A549 (cell line): Measurements from ENCODE around the gene PARD6G.

Experiments used
- CHD2 ChIP-seq: fragments of 150-350 bp; IDR thresholded peaks from 2 replicates; pipeline ENCODE4 v1.6.1; 2014; ENCODE audit warnings: low read length; ENCODE audit not compliant: partially characterized antibody
- CTCF ChIP-seq: fragments of >200 bp; sonication (Bioruptor Twin); formaldehyde crosslinking; IDR thresholded peaks from 3 replicates; pipeline ENCODE4 v1.5.1; 2016
- EP300 ChIP-seq, 2 experiments: fragments of >200 bp; sonication (Bioruptor Twin); formaldehyde crosslinking; IDR thresholded peaks; 2 replicates in 1 of 2; 3 replicates in 1 of 2; pipeline ENCODE4 v1.6.1; 2016 to 2017
- MYC ChIP-seq: IDR thresholded peaks from 2 replicates; pipeline ENCODE4 v1.6.1; 2012; ENCODE audit warnings: mild to moderate bottlenecking, inconsistent platforms, low read length, improper control_type of control experiment, borderline replicate concordance
- POLR2A ChIP-seq: IDR thresholded peaks from 2 replicates; pipeline ENCODE4 v1.6.1; 2012; ENCODE audit warnings: mild to moderate bottlenecking, low read length
- RAD21 ChIP-seq, 2 experiments: fragments of >200 bp in 1 of 2; sonication (Bioruptor Twin) in 1 of 2; formaldehyde crosslinking in 1 of 2; IDR thresholded peaks in 1 of 2; conservative IDR thresholded peaks in 1 of 2; 2 replicates in 1 of 2; 3 replicates in 1 of 2; pipeline ENCODE4 v1.6.1; 2012 to 2018; ENCODE audit warnings: inconsistent platforms in 1 of 2

GRCh38 chr18:80231616-80232015 lies 15.7 kb downstream of the PARD6G start:
- TF ChIP-seq EP300 (IDR thresholded peaks at IDR 0.05) (no peak), CTCF (no peak), MYC (no peak), POLR2A (no peak), CHD2 (no peak), RAD21 (conservative IDR thresholded peaks at IDR 0.05 in 1 of 2, IDR thresholded peaks at IDR 0.05 in 1 of 2) (no peak)
